ENCODE measurements around the gene BEX3.
A peak's percentile ranks its signal among the peaks of the same experiment; 100 is the strongest.

Gene BEX3

DNA sequence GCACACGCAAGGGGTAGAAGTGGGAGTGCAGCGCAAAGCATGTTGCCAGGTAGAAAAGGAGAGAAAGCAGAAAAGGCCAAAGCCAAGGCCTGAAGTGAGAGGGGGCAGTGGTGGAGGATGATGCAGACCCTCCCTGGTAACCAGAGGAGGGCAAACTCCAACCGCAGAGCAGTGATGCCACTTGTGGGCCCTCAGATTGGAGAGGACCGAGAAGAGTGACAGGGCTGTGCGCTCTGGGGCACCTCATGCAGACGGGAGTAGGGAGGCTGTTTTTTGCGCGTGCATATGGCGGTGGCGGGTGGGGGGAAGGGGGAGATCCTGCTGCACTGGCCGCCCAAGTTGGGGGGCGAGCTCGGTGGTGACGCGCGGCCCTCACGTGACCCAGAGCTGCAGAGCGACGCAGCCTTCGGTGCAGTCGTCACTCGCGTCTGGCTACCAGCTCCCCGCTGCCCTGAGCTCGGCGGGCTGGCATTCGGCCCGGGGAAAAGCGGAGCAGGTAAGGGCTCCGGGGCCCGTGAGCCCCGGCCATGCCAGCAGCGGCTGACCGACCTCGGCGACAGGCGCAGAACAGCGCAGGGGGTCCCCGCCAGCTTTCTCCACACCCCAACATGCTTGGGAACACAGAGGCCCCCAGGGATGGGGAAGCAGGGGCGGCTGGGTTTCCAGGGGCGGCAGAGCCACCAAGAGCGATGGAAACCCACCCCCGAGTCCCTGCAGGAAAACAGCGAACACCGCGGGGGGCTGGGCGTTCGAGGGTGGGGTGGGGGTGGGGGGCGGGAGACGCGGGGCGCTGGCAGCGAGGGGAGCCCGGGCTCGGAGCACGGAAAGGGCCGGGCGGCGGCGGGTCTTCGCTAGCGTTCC lies at the start of gene BEX3:
TSS of gene BEX3 (plus strand) at position 421 of the 861 bp plus-strand sequence. CDS start 984 bp downstream, outside the sequence.
- Histone ChIP-seq H3K4me3 (peak within 1 kb of the TSS; percentile 80), H3K27ac (peak within 1 kb of the TSS; percentile 78), H3K9ac (ENCODE audit: insufficient read length) (peak within 1 kb of the TSS; percentile 81), H3K36me3 (ENCODE audit: insufficient read depth, low read length) (peaks cover 26% of the 10 kb centered on the region), H3K9me3 (ENCODE audit: low read depth, low read length) (no peaks in the 10 kb centered on the region)
- DNase-seq (ENCODE audit: low read depth, low spot score): no peak
- TF ChIP-seq FOXP2 (optimal IDR thresholded peaks at IDR 0.05; ENCODE audit: control extremely low read depth, extremely low read length, insufficient read depth) (peak; percentile 46), EZH2 (IDR thresholded peaks at IDR 0.05) (no peak), POLR2AphosphoS5 (IDR thresholded peaks at IDR 0.05; ENCODE audit: borderline replicate concordance, low read depth, low read length) (peak; percentile 75; the same call in 1 of the 2 replicates)

DNA sequence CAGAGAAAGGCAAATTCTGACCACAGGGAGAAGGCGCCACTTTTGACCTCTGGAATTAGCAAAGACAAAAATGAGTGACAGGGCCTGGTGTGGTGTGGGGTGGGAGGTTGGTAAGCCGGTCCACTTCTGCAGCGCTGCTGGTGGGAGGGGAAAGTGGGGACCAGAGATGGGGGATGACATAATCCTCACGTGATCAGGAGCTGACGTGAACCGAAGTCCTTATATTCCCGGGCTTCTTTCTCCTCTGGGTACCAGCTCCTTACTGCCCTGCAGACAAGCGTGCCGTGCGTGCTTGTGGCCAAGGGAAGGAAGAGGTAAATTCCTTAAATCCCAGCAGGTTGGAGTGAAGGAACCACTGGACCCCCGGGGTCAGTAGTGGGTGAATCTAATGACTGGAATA lies 46.3 kb upstream of the BEX3 start, which contains the start of gene TCEAL7:
TSS of gene TCEAL7 (plus strand) at position 249 of the 400 bp plus-strand sequence. CDS start 1,165 bp downstream, outside the sequence.
- TF ChIP-seq FOXP2 (optimal IDR thresholded peaks at IDR 0.05; ENCODE audit: control extremely low read depth, extremely low read length, insufficient read depth) (no peak), EZH2 (IDR thresholded peaks at IDR 0.05) (no peak), POLR2AphosphoS5 (IDR thresholded peaks at IDR 0.05; ENCODE audit: borderline replicate concordance, low read depth, low read length) (no peak)
- no peak for DNase-seq (ENCODE audit: low read depth, low spot score)
- no peak within 1 kb of the TSS for H3K9ac ChIP-seq (ENCODE audit: insufficient read length)
- H3K9me3 ChIP-seq (ENCODE audit: low read depth, low read length): no peaks in the 10 kb centered on the region
- H3K36me3 ChIP-seq (ENCODE audit: insufficient read depth, low read length): no peaks in the 10 kb centered on the region
- no peak within 1 kb of the TSS for H3K27ac ChIP-seq
- no peak within 1 kb of the TSS for H3K4me3 ChIP-seq

DNA sequence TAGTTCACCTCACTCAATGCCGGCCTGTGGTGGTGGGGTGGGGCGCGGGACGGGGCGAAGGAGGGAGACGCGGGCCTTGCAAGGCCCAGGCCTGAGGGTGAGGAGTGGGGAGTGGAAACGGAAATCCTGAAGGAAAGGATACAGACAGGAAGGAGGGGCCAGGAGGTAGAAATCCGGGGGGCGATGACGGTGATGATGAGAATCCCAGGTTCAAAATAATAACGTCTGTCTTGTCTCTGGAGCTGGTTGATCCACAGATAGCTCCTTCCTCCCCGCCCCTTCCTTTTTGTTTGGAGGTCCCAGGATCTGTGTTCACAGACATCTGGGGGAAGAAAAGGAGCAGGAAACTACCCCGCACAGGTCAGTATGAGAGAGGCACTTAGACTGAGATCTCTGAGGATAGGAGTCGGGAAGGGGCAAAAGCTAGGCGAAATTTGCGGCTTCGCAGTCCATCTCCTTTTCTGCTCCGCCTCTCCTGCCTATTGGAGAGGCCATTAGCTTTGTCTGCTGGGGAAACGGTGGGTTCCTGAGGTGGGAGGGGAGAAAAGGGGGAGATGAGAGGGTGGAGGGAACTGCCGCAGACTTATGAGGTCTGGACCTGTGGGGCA lies 45.6 kb upstream of the BEX3 start:
- DNase-seq (ENCODE audit: low read depth, low spot score): no peak
- Histone ChIP-seq H3K36me3 (ENCODE audit: insufficient read depth, low read length) (no peaks in the 10 kb centered on the region), H3K4me3 (no peak overlapping the region), H3K9ac (ENCODE audit: insufficient read length) (no peak overlapping the region), H3K9me3 (ENCODE audit: low read depth, low read length) (no peaks in the 10 kb centered on the region), H3K27ac (no peak overlapping the region)
- TF ChIP-seq POLR2AphosphoS5 (IDR thresholded peaks at IDR 0.05; ENCODE audit: borderline replicate concordance, low read depth, low read length) (no peak), FOXP2 (optimal IDR thresholded peaks at IDR 0.05; ENCODE audit: control extremely low read depth, extremely low read length, insufficient read depth) (no peak), EZH2 (IDR thresholded peaks at IDR 0.05) (no peak)

GRCh38 chrX:103338663-103339062 lies 37.7 kb upstream of the BEX3 start:
- Histone ChIP-seq H3K4me3 (no peak overlapping the region), H3K36me3 (ENCODE audit: insufficient read depth, low read length) (no peaks in the 10 kb centered on the region), H3K9ac (ENCODE audit: insufficient read length) (no peak overlapping the region), H3K9me3 (ENCODE audit: low read depth, low read length) (no peaks in the 10 kb centered on the region), H3K27ac (no peak overlapping the region)
- DNase-seq (ENCODE audit: low read depth, low spot score): no peak
- no peak for TF ChIP-seq EZH2 (IDR thresholded peaks at IDR 0.05)
- no peak for TF ChIP-seq POLR2AphosphoS5 (IDR thresholded peaks at IDR 0.05; ENCODE audit: borderline replicate concordance, low read depth, low read length)
- TF ChIP-seq FOXP2 (optimal IDR thresholded peaks at IDR 0.05; ENCODE audit: control extremely low read depth, extremely low read length, insufficient read depth): no peak

DNA sequence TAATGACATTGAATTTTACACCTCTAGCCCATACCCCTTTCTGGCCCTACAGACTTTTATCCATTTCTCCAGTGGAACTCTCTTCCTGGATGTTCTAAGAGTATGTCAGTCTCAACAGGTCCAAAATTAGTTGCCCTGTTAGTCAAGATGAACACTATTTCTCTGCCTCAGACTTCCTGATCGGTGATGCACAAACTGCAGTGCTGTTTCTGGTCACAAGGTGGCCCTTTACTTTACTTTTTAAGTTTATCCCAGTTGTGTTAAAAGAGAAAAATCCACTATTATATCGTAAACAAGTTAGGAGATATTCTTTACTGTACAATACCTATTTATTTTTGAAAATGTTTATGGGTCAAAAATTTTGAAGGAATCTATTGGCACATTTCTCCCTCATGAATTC lies 33.2 kb upstream of the BEX3 start:
- Histone ChIP-seq H3K36me3 (ENCODE audit: insufficient read depth, low read length) (no peaks in the 10 kb centered on the region), H3K4me3 (no peak overlapping the region), H3K9me3 (ENCODE audit: low read depth, low read length) (no peaks in the 10 kb centered on the region), H3K9ac (ENCODE audit: insufficient read length) (no peak overlapping the region), H3K27ac (no peak overlapping the region)
- DNase-seq (ENCODE audit: low read depth, low spot score): no peak
- TF ChIP-seq FOXP2 (optimal IDR thresholded peaks at IDR 0.05; ENCODE audit: control extremely low read depth, extremely low read length, insufficient read depth): no peak

- no peak overlapping the region for H3K4me3 ChIP-seq
- H3K9me3 ChIP-seq (ENCODE audit: low read depth, low read length): no peaks in the 10 kb centered on the region
- DNase-seq (ENCODE audit: low read depth, low spot score): no peak
- no peak overlapping the region for H3K27ac ChIP-seq
- no peak overlapping the region for H3K9ac ChIP-seq (ENCODE audit: insufficient read length)
- no peaks in the 10 kb centered on the region for H3K36me3 ChIP-seq (ENCODE audit: insufficient read depth, low read length)
- no peak for TF ChIP-seq EZH2 (IDR thresholded peaks at IDR 0.05)
- TF ChIP-seq FOXP2 (optimal IDR thresholded peaks at IDR 0.05; ENCODE audit: control extremely low read depth, extremely low read length, insufficient read depth): no peak
- TF ChIP-seq POLR2AphosphoS5 (IDR thresholded peaks at IDR 0.05; ENCODE audit: borderline replicate concordance, low read depth, low read length): no peak
These were observed 31.7 kb upstream of the BEX3 start for GRCh38 chrX:103344606-103345005.

DNA sequence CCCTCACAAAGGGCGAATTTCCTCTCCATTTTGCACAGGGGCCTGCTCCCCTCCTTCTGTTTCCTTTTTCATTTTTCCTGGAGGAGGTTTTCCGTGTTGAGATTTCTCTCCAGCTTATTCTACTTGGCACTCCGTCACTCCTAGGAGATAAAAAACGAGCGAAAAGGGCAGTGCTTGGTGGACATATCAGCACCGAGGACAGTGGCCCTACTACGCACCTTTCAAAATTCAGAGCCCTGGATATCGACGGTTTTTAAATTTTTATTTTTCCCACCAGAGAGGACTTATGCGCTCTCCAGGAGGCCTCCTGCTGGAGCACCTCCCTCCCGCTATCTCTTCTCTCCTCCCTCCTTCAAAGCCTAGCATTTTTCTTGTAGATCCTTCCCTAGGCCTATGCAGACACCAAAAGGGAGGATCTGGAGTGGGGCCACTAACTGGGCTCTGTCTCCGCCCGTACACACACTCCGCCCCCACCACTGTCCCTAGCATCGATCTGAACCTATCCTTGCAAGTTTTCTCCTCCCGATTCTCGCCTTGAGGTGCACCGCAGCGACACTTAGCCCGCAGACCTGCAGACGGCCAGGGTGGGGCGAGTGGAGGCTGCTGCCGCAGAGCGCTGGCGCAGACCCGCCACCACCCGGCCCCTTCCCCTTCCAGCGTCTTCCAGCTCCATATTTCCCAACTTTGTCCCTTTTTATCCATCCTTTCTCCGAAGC lies 28.5 kb upstream of the BEX3 start:
- TF ChIP-seq POLR2AphosphoS5 (IDR thresholded peaks at IDR 0.05; ENCODE audit: borderline replicate concordance, low read depth, low read length) (no peak), EZH2 (IDR thresholded peaks at IDR 0.05) (no peak), FOXP2 (optimal IDR thresholded peaks at IDR 0.05; ENCODE audit: control extremely low read depth, extremely low read length, insufficient read depth) (no peak)
- Histone ChIP-seq H3K27ac (no peak overlapping the region), H3K9ac (ENCODE audit: insufficient read length) (no peak overlapping the region), H3K36me3 (ENCODE audit: insufficient read depth, low read length) (no peaks in the 10 kb centered on the region), H3K9me3 (ENCODE audit: low read depth, low read length) (no peaks in the 10 kb centered on the region), H3K4me3 (no peak overlapping the region)
- DNase-seq (ENCODE audit: low read depth, low spot score): no peak

Measured in SK-N-MC (cell line).